H9 (cell line): ENCODE measurements around the gene RBM19. TPM values are rescaled to one million over a fixed set of nuclear protein-coding genes. Genes with fewer than 3 reads are reported as not detected.

ENCODE experiments used
- DNase-seq: peaks from one replicate; pipeline ENCODE4 v3.0.0-alpha.2; 2017
- H2AFZ ChIP-seq: one replicate; pipeline ENCODE4 v1.6.1; 2013; ENCODE audit warnings: mild to moderate bottlenecking, low read length, control low read depth, moderate library complexity
- H2AK5ac ChIP-seq: 2 replicates; pipeline ENCODE4 v1.6.1; 2013; ENCODE audit warnings: low read length, control low read depth, mixed read lengths; ENCODE audit not compliant: insufficient read length
- H2BK120ac ChIP-seq: one replicate; pipeline ENCODE4 v1.6.1; 2013; ENCODE audit warnings: low read depth, mild to moderate bottlenecking, low read length, control low read depth, inconsistent platforms; ENCODE audit not compliant: poor library complexity, severe bottlenecking
- H2BK12ac ChIP-seq: 2 replicates; pipeline ENCODE4 v1.6.1; 2013; ENCODE audit warnings: low read length, control low read depth, mixed read lengths, low read depth; ENCODE audit not compliant: insufficient read length
- H2BK15ac ChIP-seq: 2 replicates; pipeline ENCODE4 v1.6.1; 2013; ENCODE audit warnings: low read depth, low read length, control low read depth
- H2BK20ac ChIP-seq: one replicate; pipeline ENCODE4 v1.6.1; 2013; ENCODE audit warnings: low read depth, mild to moderate bottlenecking, low read length, control low read depth, inconsistent platforms; ENCODE audit not compliant: poor library complexity, severe bottlenecking
- H2BK5ac ChIP-seq: 2 replicates; pipeline ENCODE4 v1.6.1; 2013; ENCODE audit warnings: low read length, control low read depth, mixed read lengths; ENCODE audit not compliant: insufficient read length
- H3K14ac ChIP-seq: 2 replicates; pipeline ENCODE4 v1.6.1; 2013; ENCODE audit warnings: low read length, control low read depth; ENCODE audit not compliant: insufficient read depth
- H3K18ac ChIP-seq: 2 replicates; pipeline ENCODE4 v1.6.1; 2013; ENCODE audit warnings: low read depth, mild to moderate bottlenecking, mixed read lengths, low read length, control low read depth; ENCODE audit not compliant: insufficient read length
- H3K23ac ChIP-seq: 2 replicates; pipeline ENCODE4 v1.6.1; 2013; ENCODE audit warnings: low read length, control low read depth, mixed read lengths, low read depth; ENCODE audit not compliant: insufficient read length
- H3K23me2 ChIP-seq: 2 replicates; pipeline ENCODE4 v1.6.1; 2013; ENCODE audit warnings: low read depth, mild to moderate bottlenecking, mixed read lengths, low read length, control low read depth; ENCODE audit not compliant: insufficient read length, poor library complexity, severe bottlenecking
- H3K27ac ChIP-seq: 2 replicates; pipeline ENCODE4 v1.5.1; 2013; ENCODE audit warnings: low read length, control low read depth, mixed read lengths, low read depth; ENCODE audit not compliant: insufficient read length
- H3K27me3 ChIP-seq: 2 replicates; pipeline ENCODE4 v1.6.1; 2013; ENCODE audit warnings: low read length, control low read depth, inconsistent platforms; ENCODE audit not compliant: insufficient read depth
- H3K4ac ChIP-seq: 2 replicates; pipeline ENCODE4 v1.6.1; 2013; ENCODE audit warnings: low read depth, mild to moderate bottlenecking, control low read depth, inconsistent platforms, low read length, moderate library complexity
- H3K4me1 ChIP-seq: 2 replicates; pipeline ENCODE4 v1.6.1; 2013; ENCODE audit warnings: low read length, control low read depth, inconsistent platforms; ENCODE audit not compliant: insufficient read depth
- H3K4me2 ChIP-seq: 2 replicates; pipeline ENCODE4 v1.6.1; 2013; ENCODE audit warnings: low read length, control low read depth, mixed read lengths; ENCODE audit not compliant: insufficient read length, insufficient read depth
- H3K56ac ChIP-seq: 2 replicates; pipeline ENCODE4 v1.6.1; 2013; ENCODE audit warnings: low read depth, mild to moderate bottlenecking, mixed read lengths, low read length, control low read depth; ENCODE audit not compliant: insufficient read length
- H3K79me1 ChIP-seq: 2 replicates; pipeline ENCODE4 v1.6.1; 2013; ENCODE audit warnings: low read depth, mild to moderate bottlenecking, moderate library complexity, low read length, control low read depth, inconsistent platforms; ENCODE audit not compliant: insufficient read depth, poor library complexity, severe bottlenecking
- H3K79me2 ChIP-seq: 2 replicates; pipeline ENCODE4 v1.6.1; 2013; ENCODE audit warnings: low read length, control low read depth, inconsistent platforms; ENCODE audit not compliant: insufficient read depth
- H3K9ac ChIP-seq: 2 replicates; pipeline ENCODE4 v1.6.1; 2013; ENCODE audit warnings: low read length, control low read depth, mixed read lengths; ENCODE audit not compliant: insufficient read length; ENCODE audit errors: extremely low read depth
- H3K9me3 ChIP-seq: one replicate; pipeline ENCODE4 v1.6.1; 2013; ENCODE audit warnings: low read depth, low read length, inconsistent platforms; ENCODE audit not compliant: control insufficient read depth
- H3T11ph ChIP-seq: one replicate; pipeline ENCODE4 v1.6.1; 2013; ENCODE audit warnings: mild to moderate bottlenecking, low read length, control low read depth, inconsistent platforms
- H4K20me1 ChIP-seq: one replicate; pipeline ENCODE4 v1.6.1; 2013; ENCODE audit not compliant: control insufficient read depth, insufficient read length, insufficient read depth
- H4K5ac ChIP-seq: 2 replicates; pipeline ENCODE4 v1.6.1; 2013; ENCODE audit warnings: low read depth, mild to moderate bottlenecking, mixed read lengths, low read length, control low read depth; ENCODE audit not compliant: insufficient read length
- H4K8ac ChIP-seq: replicated peaks from 2 replicates; pipeline ENCODE4 v1.6.1; 2013; ENCODE audit warnings: low read length, control low read depth, mixed read lengths, low read depth; ENCODE audit not compliant: insufficient read length
- H4K91ac ChIP-seq: 2 replicates; pipeline ENCODE4 v1.6.1; 2013; ENCODE audit warnings: low read depth, mild to moderate bottlenecking, moderate library complexity, mixed read lengths, low read length, control low read depth; ENCODE audit not compliant: insufficient read length
- H3K27ac Mint-ChIP-seq, 3 experiments: 2 replicates in 2 of 3; 3 replicates in 1 of 3; pipeline ENCODE4 v1.8.0; 2020 to 2021; ENCODE audit warnings: mixed read lengths in 3 of 3, mild to moderate bottlenecking in 1 of 3, moderate library complexity in 1 of 3
- H3K27me3 Mint-ChIP-seq: 2 replicates; pipeline ENCODE4 v1.8.0; 2021; ENCODE audit warnings: low read depth, mild to moderate bottlenecking, moderate library complexity, mixed read lengths
- H3K36me3 Mint-ChIP-seq, 3 experiments: 2 replicates in 2 of 3; 3 replicates in 1 of 3; pipeline ENCODE4 v1.8.0; 2020 to 2021; ENCODE audit warnings: low read depth in 3 of 3, mixed read lengths in 3 of 3; ENCODE audit not compliant: insufficient read depth in 1 of 3
- H3K4me1 Mint-ChIP-seq, 2 experiments: 2 replicates each; pipeline ENCODE4 v1.8.0; 2020; ENCODE audit warnings: mixed read lengths in 2 of 2
- H3K4me3 Mint-ChIP-seq, 2 experiments: 2 replicates in 1 of 2; 3 replicates in 1 of 2; pipeline ENCODE4 v1.8.0; 2020 to 2021; ENCODE audit warnings: mild to moderate bottlenecking in 2 of 2, mixed read lengths in 2 of 2, moderate library complexity in 1 of 2
- H3K9me3 Mint-ChIP-seq, 2 experiments: 2 replicates in 1 of 2; 3 replicates in 1 of 2; pipeline ENCODE4 v1.8.0; 2020; ENCODE audit warnings: mild to moderate bottlenecking in 2 of 2, mixed read lengths in 2 of 2, moderate library complexity in 1 of 2
- CTCF ChIP-seq: fragments of 200-600 bp; sonication (generic); conservative IDR thresholded peaks from 3 replicates; pipeline ENCODE4 v1.8.0; 2021; ENCODE audit warnings: antibody characterized with exemption, mild to moderate bottlenecking
- WGBS: extraction: QIAGEN DNeasy Blood & Tissue Kit; methylation state at CpG from one replicate; pipeline ENCODE4 v1.1.7; 2013; ENCODE audit warnings: missing lambda C conversion rate, low lambda C conversion rate, mixed read lengths; ENCODE audit not compliant: insufficient read length; ENCODE audit errors: extremely low coverage; 5-methylcytosine and 5-hydroxymethylcytosine counted together
- total RNA-seq: library from RNA; stranded (reverse); gene quantifications from 2 replicates; pipeline ENCODE4 v1.2.1, GENCODE V29; 2021

The RBM19 gene
- total RNA-seq, 1 experiment from 2014 or later = 32.2 TPM

- no peaks in the 10 kb centered on the region for H3K27me3 Mint-ChIP-seq
- WGBS = no CpG with 5 or more reads among the region's 18 CpGs
- H3K27ac Mint-ChIP-seq = peak overlapping the region in 2 of 3 experiments; percentile 28 to 62; a peak in 1 of 7 replicates
- peaks cover 3 to 12% of the 10 kb centered on the region in 2 experiments for H3K4me1 Mint-ChIP-seq
- H2BK12ac ChIP-seq = no peak overlapping the region
- no peaks in the 10 kb centered on the region for H4K20me1 ChIP-seq
- no peak overlapping the region for H3K27ac ChIP-seq
- H3K23me2 ChIP-seq = no peaks in the 10 kb centered on the region
- H3K14ac ChIP-seq = no peak overlapping the region
- no peak for DNase-seq
- no peak overlapping the region for H2BK120ac ChIP-seq
- no peak overlapping the region for H2AFZ ChIP-seq
- no peaks in the 10 kb centered on the region for H3K79me1 ChIP-seq
- TF ChIP-seq CTCF = no peak
- peaks cover 0 to 2% of the 10 kb centered on the region in 2 experiments; a peak in 2 of 5 replicates for H3K9me3 Mint-ChIP-seq
- H2BK20ac ChIP-seq = no peak overlapping the region
- no peak overlapping the region for H2AK5ac ChIP-seq
- H4K91ac ChIP-seq = no peak overlapping the region
- H3K4me1 ChIP-seq = no peaks in the 10 kb centered on the region
- H4K8ac ChIP-seq = no peak overlapping the region
- H3K4me3 Mint-ChIP-seq = no peak overlapping the region
- no peak overlapping the region for H4K5ac ChIP-seq
- H2BK5ac ChIP-seq = no peak overlapping the region
- no peak overlapping the region for H3K9ac ChIP-seq
- H2BK15ac ChIP-seq = no peak overlapping the region
- no peak overlapping the region for H3K23ac ChIP-seq
- peaks cover 12 to 23% (median 19%) of the 10 kb centered on the region in 3 experiments; a peak in 6 of 7 replicates for H3K36me3 Mint-ChIP-seq
- H3K27me3 ChIP-seq = no peaks in the 10 kb centered on the region
- H3K79me2 ChIP-seq = no peaks in the 10 kb centered on the region
- H3K18ac ChIP-seq = no peak overlapping the region
- no peak overlapping the region for H3K4me2 ChIP-seq
- no peak overlapping the region for H3K4ac ChIP-seq
- H3T11ph ChIP-seq = no peak overlapping the region
- H3K9me3 ChIP-seq = no peaks in the 10 kb centered on the region
- no peak overlapping the region for H3K56ac ChIP-seq
Observed at GRCh38 chr12:113874999-113875561, 91.0 kb downstream of the RBM19 start.
